ENCODE measurements around the gene PCDHGA2.

The PCDHGA2 gene

GRCh38 chr5:141388661-141389060, 50.1 kb downstream of the PCDHGA2 start:
- DNase-seq (ENCODE audit: insufficient read length, low spot score) (no peak), FAIRE-seq (no peak)
- TF ChIP-seq POLR2A (IDR thresholded peaks at IDR 0.05; ENCODE audit: low read depth, low read length) = no peak

- FAIRE-seq = no peak
- TF ChIP-seq POLR2A (IDR thresholded peaks at IDR 0.05; ENCODE audit: low read depth, low read length) = no peak
- DNase-seq (ENCODE audit: insufficient read length, low spot score) = no peak
Measured at GRCh38 chr5:141389153-141390042, 50.8 kb downstream of the PCDHGA2 start.

GRCh38 chr5:141392429-141393198, 54.1 kb downstream of the PCDHGA2 start, which contains the start of gene PCDHGA8:
TSS of gene PCDHGA8 (plus strand) at chr5:141392633. CDS start at chr5:141392814, 181 bp downstream.
- no peak for DNase-seq (ENCODE audit: insufficient read length, low spot score)
- TF ChIP-seq POLR2A (IDR thresholded peaks at IDR 0.05; ENCODE audit: low read depth, low read length) = no peak
- FAIRE-seq = no peak
